Progenitor cell of endocrine pancreas (in vitro differentiated cells): ENCODE results near the gene ITGA3. TPM values are rescaled to one million over a fixed set of nuclear protein-coding genes. Genes with fewer than 3 reads are reported as not detected.

ENCODE experiments used
- DNase-seq: peaks from one replicate; pipeline ENCODE4 v3.0.0; 2021; ENCODE audit warnings: low spot score; ENCODE audit not compliant: unreplicated experiment
- H3K27ac Mint-ChIP-seq: 2 replicates; pipeline ENCODE4 v1.8.0; 2021; ENCODE audit warnings: mild to moderate bottlenecking, moderate library complexity, mixed read lengths
- H3K27me3 Mint-ChIP-seq: 2 replicates; pipeline ENCODE4 v1.8.0; 2021; ENCODE audit warnings: mixed read lengths
- H3K36me3 Mint-ChIP-seq: 2 replicates; pipeline ENCODE4 v1.8.0; 2022; ENCODE audit warnings: mixed read lengths; ENCODE audit not compliant: insufficient read depth
- H3K4me1 Mint-ChIP-seq: 2 replicates; pipeline ENCODE4 v1.8.0; 2021; ENCODE audit warnings: low read depth, mixed read lengths
- H3K4me3 Mint-ChIP-seq: 2 replicates; pipeline ENCODE4 v1.8.0; 2021; ENCODE audit warnings: low read depth, mild to moderate bottlenecking, moderate library complexity, mixed read lengths
- H3K9me3 Mint-ChIP-seq: 2 replicates; pipeline ENCODE4 v1.8.0; 2021; ENCODE audit warnings: low read depth, mixed read lengths
- CTCF ChIP-seq: fragments of 200-600 bp; sonication (generic); IDR thresholded peaks from one replicate; pipeline ENCODE4 v1.5.0; 2021; ENCODE audit warnings: antibody characterized with exemption, mild to moderate bottlenecking; ENCODE audit not compliant: unreplicated experiment
- total RNA-seq: library from RNA; stranded (reverse); gene quantifications from 2 replicates; pipeline ENCODE4 v1.2.1, GENCODE V29; 2021

ITGA3 gene
- total RNA-seq, 1 donor from 2014 or later: 17.6 TPM

GRCh38 chr17:50028736-50029120, 27.2 kb upstream of the ITGA3 start:
- DNase-seq: no peak
- H3K9me3 Mint-ChIP-seq: no peaks in the 10 kb centered on the region
- no peaks in the 10 kb centered on the region for H3K36me3 Mint-ChIP-seq
- no peak overlapping the region for H3K27ac Mint-ChIP-seq
- TF ChIP-seq CTCF: no peak
- H3K4me3 Mint-ChIP-seq: no peak overlapping the region
- H3K4me1 Mint-ChIP-seq: no peaks in the 10 kb centered on the region
- peaks cover 25% of the 10 kb centered on the region for H3K27me3 Mint-ChIP-seq

- Mint-ChIP-seq H3K27ac (no peak overlapping the region), H3K9me3 (no peaks in the 10 kb centered on the region), H3K36me3 (no peaks in the 10 kb centered on the region), H3K4me3 (no peak overlapping the region), H3K27me3 (peaks cover 27% of the 10 kb centered on the region), H3K4me1 (peaks cover 2% of the 10 kb centered on the region)
- TF ChIP-seq CTCF: no peak
- DNase-seq: no peak
Measured at GRCh38 chr17:50029185-50029584, 26.7 kb upstream of the ITGA3 start.

GRCh38 chr17:50033316-50033715, 22.6 kb upstream of the ITGA3 start:
- H3K27me3 Mint-ChIP-seq: peaks cover 25% of the 10 kb centered on the region
- no peaks in the 10 kb centered on the region for H3K36me3 Mint-ChIP-seq
- TF ChIP-seq CTCF: no peak
- H3K4me3 Mint-ChIP-seq: no peak overlapping the region
- no peak for DNase-seq
- no peak overlapping the region for H3K27ac Mint-ChIP-seq
- peaks cover 18% of the 10 kb centered on the region for H3K4me1 Mint-ChIP-seq
- no peaks in the 10 kb centered on the region for H3K9me3 Mint-ChIP-seq

GRCh38 chr17:50034498-50035364, 21.2 kb upstream of the ITGA3 start:
- Mint-ChIP-seq H3K36me3 (no peaks in the 10 kb centered on the region), H3K4me1 (peaks cover 18% of the 10 kb centered on the region), H3K4me3 (no peak overlapping the region), H3K9me3 (no peaks in the 10 kb centered on the region), H3K27ac (peak overlapping the region; percentile 29), H3K27me3 (peaks cover 19% of the 10 kb centered on the region)
- DNase-seq: no peak
- TF ChIP-seq CTCF: no peak

GRCh38 chr17:50035421-50035879, 20.5 kb upstream of the ITGA3 start:
- Mint-ChIP-seq H3K36me3 (no peaks in the 10 kb centered on the region), H3K9me3 (no peaks in the 10 kb centered on the region), H3K27ac (no peak overlapping the region), H3K27me3 (peaks cover 16% of the 10 kb centered on the region), H3K4me1 (peaks cover 18% of the 10 kb centered on the region), H3K4me3 (no peak overlapping the region)
- no peak for TF ChIP-seq CTCF
- DNase-seq: no peak
